ENCODE data around the gene ITGA2. TPM values are rescaled to one million over a fixed set of nuclear protein-coding genes. Genes with fewer than 3 reads are reported as not detected.

The ITGA2 gene
- total and polyA plus RNA-seq, 3 donors from 2014 or later: 0.90 to 1.7 (median 1.0) TPM

DNA sequence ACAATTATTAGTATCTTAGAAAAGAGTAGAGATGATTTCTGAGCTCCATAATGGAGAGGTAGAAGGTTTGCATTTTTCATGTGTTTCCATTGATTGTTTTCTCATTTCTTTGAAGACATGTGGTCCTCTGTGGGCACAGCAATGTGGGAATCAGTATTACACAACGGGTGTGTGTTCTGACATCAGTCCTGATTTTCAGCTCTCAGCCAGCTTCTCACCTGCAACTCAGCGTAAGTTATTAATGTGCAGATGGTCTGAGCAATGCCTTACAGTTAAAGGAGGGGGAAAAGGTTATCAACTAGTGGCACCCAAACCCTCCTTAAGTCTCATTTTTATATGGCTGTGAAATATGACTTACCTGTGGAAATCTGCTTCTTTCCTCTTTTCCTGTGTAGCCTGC lies 59.1 kb downstream of the ITGA2 start:
- WGBS, 2 donors: 94 to 96% methylated on average over 2 of the region's 2 CpGs
- intact Hi-C loops (cut with DNase I; ENCODE audit: low total_unique reads): no loop called here
- DNase-seq: no peak
- Histone ChIP-seq H3K4me3 (no peak overlapping the region), H3K27me3 (no peaks in the 10 kb centered on the region), H3K9me3 (no peaks in the 10 kb centered on the region), H3K4me1 (no peaks in the 10 kb centered on the region), H3K36me3 (ENCODE audit: low read depth, missing control alignments) (no peaks in the 10 kb centered on the region), H3K27ac (no peak overlapping the region)
- no peak for TF ChIP-seq POLR2A (IDR thresholded peaks at IDR 0.05)
- TF ChIP-seq, protein P1, sequence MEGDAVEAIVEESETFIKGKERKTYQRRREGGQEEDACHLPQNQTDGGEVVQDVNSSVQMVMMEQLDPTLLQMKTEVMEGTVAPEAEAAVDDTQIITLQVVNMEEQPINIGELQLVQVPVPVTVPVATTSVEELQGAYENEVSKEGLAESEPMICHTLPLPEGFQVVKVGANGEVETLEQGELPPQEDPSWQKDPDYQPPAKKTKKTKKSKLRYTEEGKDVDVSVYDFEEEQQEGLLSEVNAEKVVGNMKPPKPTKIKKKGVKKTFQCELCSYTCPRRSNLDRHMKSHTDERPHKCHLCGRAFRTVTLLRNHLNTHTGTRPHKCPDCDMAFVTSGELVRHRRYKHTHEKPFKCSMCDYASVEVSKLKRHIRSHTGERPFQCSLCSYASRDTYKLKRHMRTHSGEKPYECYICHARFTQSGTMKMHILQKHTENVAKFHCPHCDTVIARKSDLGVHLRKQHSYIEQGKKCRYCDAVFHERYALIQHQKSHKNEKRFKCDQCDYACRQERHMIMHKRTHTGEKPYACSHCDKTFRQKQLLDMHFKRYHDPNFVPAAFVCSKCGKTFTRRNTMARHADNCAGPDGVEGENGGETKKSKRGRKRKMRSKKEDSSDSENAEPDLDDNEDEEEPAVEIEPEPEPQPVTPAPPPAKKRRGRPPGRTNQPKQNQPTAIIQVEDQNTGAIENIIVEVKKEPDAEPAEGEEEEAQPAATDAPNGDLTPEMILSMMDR (IDR thresholded peaks at IDR 0.05): no peak

DNA sequence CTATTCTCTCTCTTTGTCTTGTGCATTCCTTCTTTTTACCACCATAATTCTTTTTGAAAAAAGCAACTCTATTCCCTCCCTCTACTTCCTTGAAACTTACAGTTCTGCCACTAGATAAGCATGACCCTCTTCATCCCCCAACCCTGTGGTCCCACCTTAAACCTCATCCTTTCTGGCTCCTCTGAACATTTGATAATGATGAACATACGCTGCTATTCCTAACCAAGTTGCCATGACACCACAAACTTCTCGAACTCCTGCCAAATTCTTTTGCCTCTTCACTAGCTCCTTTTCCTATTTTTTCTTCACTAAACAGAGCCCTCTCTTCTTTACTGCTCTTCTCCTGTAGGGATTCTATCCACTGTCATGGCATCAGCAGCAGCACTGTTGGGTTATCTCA lies 63.3 kb downstream of the ITGA2 start:
- H3K27me3 ChIP-seq: no peaks in the 10 kb centered on the region
- intact Hi-C loops (cut with DNase I; ENCODE audit: low total_unique reads): no loop called here
- TF ChIP-seq POLR2A (IDR thresholded peaks at IDR 0.05): no peak
- TF ChIP-seq, protein P1 (IDR thresholded peaks at IDR 0.05): no peak
- no peaks in the 10 kb centered on the region for H3K36me3 ChIP-seq (ENCODE audit: low read depth, missing control alignments)
- WGBS, 2 donors: 79 to 89% methylated on average over 2 of the region's 2 CpGs
- no peaks in the 10 kb centered on the region for H3K4me1 ChIP-seq
- H3K4me3 ChIP-seq: no peak overlapping the region
- no peaks in the 10 kb centered on the region for H3K9me3 ChIP-seq
- H3K27ac ChIP-seq: no peak overlapping the region
- no peak for DNase-seq

GRCh38 chr5:53053364-53053763 lies 64.2 kb downstream of the ITGA2 start:
- no peaks in the 10 kb centered on the region for H3K4me1 ChIP-seq
- no peak for DNase-seq
- intact Hi-C loops (cut with DNase I; ENCODE audit: low total_unique reads): no loop called here
- WGBS, 2 donors: 77 to 80% methylated on average over 4 of the region's 4 CpGs
- H3K27me3 ChIP-seq: no peaks in the 10 kb centered on the region
- H3K9me3 ChIP-seq: no peaks in the 10 kb centered on the region
- H3K36me3 ChIP-seq (ENCODE audit: low read depth, missing control alignments): no peaks in the 10 kb centered on the region
- no peak overlapping the region for H3K27ac ChIP-seq
- no peak overlapping the region for H3K4me3 ChIP-seq
- no peak for TF ChIP-seq POLR2A (IDR thresholded peaks at IDR 0.05)
- TF ChIP-seq, protein P1 (IDR thresholded peaks at IDR 0.05): no peak

GRCh38 chr5:53055365-53055764 lies 66.2 kb downstream of the ITGA2 start:
- Histone ChIP-seq H3K36me3 (ENCODE audit: low read depth, missing control alignments) (no peaks in the 10 kb centered on the region), H3K9me3 (no peaks in the 10 kb centered on the region), H3K4me3 (no peak overlapping the region), H3K4me1 (no peaks in the 10 kb centered on the region), H3K27ac (no peak overlapping the region), H3K27me3 (no peaks in the 10 kb centered on the region)
- 72 to 88% methylated on average over 5 of the region's 5 CpGs for whole genome bisulfite sequencing, 2 donors
- intact Hi-C loops (cut with DNase I; ENCODE audit: low total_unique reads): no loop called here
- TF ChIP-seq, protein P1 (IDR thresholded peaks at IDR 0.05): no peak
- TF ChIP-seq POLR2A (IDR thresholded peaks at IDR 0.05): no peak
- no peak for DNase-seq

DNA sequence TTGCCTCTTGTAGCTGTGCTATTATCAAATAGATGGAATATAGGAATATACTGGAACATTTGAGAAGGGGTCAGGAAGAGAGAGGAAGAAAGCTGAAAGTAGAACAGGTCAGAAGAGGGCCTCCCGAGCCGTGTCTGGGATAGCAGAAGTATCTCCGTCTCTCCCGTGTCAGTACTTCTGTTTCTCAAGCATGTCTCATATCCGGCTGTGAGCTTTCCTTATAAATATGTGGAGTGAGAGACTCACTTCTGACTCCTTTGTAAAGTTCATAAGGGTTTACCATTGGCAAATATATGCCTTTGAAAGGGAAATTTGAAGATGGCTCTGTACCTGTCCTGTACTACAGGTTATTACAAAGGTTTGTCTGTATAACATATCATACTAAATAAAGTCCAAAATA lies 70.1 kb downstream of the ITGA2 start:
- Histone ChIP-seq H3K4me3 (no peak overlapping the region), H3K27me3 (no peaks in the 10 kb centered on the region), H3K27ac (no peak overlapping the region), H3K9me3 (no peaks in the 10 kb centered on the region), H3K4me1 (no peaks in the 10 kb centered on the region), H3K36me3 (ENCODE audit: low read depth, missing control alignments) (no peaks in the 10 kb centered on the region)
- WGBS, 2 donors: 85 to 91% methylated on average over 5 of the region's 5 CpGs
- intact Hi-C loops (cut with DNase I; ENCODE audit: low total_unique reads): no loop called here
- no peak for DNase-seq
- no peak for TF ChIP-seq POLR2A (IDR thresholded peaks at IDR 0.05)
- TF ChIP-seq, protein P1 (IDR thresholded peaks at IDR 0.05): no peak

All from testis (tissue), 3 donors.